Stimulated activated CD4-positive, alpha-beta T cell treated with anti-CD3 and anti-CD28 coated beads, Interleukin-15, amount 100 ng/mL, for 1 hour (primary cell): ENCODE data around the gene MGAT4A.
A peak's percentile ranks its signal among the peaks of the same experiment; 100 is the strongest.
"Not testable (repeated sequence)": the region's sequence is repeated elsewhere in the genome, so short reads cannot be mapped to it uniquely, and the experiment has no call there.

Experiments
- DNase-seq, 2 donors: peaks; one replicate each; pipeline ENCODE4 v3.0.0-alpha.2; 2020; ENCODE audit warnings: low read depth in 1 of 2, low spot score in 1 of 2

MGAT4A gene

DNA sequence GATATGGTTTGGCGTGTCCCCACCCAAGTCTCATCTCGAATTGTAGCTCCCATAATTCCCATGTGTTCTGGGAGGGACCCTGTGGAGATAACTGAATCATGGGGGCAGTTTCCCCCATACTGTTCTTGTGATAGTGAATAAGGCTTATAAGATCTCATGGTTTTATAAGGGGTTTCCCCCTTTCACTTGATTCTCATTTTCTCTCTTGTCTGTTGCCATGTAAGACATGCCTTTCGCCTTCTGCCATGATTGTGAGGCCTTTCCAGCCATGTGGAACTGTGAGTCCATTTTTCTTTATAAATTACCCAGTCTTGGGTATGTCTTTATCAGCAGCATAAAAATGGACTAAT is 71.5 kb downstream of the MGAT4A start:
- DNase-seq: not testable (repeated sequence)

DNA sequence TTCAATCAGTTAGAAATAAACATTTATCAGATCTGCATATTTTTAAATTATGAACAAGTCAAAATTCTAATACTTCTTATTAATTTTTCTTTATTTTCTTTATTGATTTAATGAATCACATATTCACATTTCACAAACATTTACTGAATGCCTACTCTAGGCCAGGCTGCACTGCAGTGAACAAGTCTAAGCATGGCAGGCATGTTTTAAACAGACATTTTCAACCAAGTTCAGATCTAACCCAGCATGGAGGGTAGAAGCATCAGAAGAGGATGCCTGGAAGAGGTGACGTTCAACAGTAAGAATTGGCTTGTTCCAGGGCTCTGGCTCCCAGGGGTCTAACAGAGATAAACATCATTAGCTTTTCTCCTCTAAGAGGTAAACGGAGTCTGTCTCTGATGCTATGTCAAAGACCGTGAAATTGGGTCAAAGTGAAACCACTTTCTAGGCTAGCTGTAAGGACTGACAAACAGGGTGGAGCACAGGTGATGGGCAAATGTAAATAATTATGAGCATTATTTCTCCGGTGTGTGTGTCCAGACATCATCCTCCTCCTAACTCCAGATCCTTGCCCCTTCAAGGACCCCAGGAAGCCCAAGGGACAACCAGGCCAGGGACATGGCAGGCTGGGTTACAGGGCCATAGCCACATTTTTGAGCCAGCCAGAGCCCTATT is 72.0 kb downstream of the MGAT4A start:
- no peak for DNase-seq

DNA sequence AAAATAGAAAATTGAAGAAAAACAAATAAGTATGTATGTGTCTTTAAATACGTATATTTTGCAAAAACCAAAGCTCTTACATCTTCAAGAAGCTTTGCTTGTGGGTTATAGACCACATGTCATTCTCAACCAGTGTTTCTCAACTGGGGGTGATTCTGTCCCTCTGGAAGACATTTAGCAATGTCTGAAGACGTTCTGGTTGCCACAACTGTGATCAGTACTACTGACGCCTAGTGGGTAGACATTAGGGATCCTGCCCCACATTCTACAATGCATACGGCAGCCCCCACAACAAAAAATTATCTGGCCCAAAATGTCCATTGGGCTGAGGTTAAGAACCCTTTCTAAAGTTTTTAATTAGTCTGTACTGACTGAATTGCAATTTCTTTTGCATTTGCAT is 74.1 kb downstream of the MGAT4A start:
- DNase-seq: no peak

DNA sequence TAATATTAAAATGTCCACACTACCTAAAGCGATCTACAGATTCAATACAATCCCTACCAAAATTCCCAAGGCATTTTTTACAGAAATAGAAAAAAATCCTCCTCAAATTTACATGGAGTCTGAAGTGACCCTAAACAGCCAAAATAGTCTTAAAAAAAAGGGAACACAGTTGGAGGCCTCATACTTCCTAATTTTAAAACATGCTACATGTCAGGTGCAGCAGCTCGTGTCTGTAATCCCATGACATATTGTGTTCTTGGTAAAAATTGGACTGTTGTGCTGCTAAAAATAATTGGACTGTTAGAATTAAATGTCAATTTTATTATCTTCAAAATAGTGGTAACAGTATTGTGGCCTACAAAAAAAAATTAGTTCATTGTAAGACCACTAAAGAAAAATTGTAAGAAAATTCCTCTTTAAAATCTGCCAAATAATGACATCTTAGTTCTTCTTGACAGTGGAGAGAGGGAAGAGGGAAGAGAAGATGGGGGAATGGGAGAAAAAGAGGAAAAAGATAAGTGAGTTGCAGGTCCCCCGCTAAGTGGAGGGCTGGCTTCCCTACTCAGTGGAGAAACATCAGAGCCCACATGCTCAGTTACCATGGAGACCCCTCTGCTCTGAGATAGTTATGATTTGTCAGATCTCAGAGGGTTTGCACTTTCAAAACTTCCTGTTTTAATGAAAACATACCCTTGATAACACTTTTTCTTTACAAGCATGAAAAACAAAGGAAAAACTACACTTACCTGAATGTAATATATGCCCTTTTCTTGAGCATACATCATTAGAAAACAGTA is 76.0 kb downstream of the MGAT4A start:
- DNase-seq: no peak

DNA sequence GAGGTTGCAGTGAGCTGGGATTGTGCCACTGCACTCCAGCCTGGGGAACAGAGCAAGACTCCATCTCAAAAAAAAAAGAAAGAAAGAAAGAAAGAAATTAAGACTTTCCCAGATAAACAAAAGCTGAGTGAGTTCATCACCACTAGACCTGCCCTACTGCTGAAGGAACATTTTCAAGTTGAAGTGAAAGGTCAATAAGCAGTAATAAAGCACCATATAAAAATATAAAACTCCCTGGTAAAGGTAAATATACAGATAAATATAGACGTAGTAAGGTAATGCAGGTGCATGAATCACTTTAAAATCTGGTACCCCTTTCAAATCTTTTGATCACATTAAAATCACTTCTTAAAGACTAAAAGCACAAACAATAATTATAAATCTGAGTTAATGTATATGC is 79.9 kb downstream of the MGAT4A start:
- no peak for DNase-seq

DNA sequence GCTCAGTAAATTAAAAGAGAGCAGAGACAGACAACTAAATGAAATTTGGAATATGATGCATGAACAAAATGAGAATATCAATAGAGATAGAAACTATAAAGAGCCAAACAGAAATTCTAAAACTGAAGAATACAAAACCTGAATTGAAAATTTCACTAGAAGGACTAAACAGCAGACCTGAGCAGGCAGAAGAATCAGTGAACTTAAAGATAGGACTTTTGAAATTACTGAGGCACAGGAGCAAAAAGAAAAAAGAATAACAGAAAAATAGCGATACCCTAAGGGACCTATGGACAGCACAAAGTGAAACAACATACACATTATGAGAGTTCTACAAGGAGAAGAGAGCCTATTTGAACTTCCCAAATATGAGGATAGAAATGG is 80.9 kb downstream of the MGAT4A start:
- DNase-seq: no peak

DNA sequence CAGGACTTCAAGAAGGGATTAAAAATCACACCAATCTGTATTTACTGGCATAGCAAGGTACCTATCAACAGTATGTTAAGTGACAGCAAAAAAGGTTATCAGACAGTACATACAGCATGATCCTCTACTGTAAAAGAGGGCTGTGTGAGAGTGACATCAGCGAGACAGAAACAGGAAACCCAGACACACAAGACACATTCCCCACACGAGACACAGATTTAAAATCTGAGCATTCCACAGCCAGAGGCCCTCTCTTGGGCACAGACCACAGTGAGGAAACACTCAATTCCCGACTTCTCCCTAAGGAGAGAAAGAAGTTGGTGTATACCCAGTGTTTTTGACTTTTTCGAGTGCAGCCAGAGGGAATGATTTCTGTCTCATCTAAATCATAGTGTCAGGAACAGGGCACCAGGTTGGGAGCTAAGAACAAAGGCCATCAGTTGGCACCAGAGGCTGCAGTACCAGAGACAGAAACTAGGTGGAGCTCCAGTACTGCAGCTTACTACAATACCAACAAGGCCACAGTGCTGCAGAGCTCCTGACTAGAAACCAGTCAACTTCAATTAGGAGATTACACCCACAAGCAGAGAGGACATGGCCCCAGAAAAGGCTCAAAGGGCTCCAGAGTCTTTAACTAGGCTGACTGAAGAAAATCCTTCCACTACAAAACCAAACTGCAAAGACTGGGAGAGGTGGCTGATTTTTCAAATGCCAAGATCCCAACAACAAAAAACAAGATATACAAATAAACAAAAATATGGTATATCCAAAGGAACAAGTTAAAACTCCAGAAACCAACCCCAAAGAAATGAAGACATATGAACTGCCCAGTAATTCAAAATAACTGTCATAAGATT is 81.6 kb downstream of the MGAT4A start:
- peak; percentile 48 to 65 for DNase-seq

DNA sequence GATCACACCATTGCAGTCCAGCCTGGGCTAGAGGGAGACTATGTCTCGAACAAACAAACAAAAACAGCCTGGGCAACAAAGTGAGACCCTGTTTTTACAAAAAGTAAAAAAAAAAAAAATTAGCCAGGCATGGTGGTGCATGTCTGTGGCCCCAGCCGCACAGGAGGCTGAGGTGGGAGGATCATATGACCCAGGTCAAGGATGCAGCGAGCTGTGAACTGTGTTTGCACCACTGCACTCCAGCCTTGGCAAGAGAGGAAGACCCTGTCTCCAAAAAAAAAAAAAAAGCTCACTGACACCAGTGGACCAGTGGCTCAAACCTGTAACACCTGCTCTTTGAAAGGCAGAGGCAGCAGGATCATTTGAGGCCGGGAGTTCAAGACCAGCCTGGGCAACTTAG is 82.5 kb downstream of the MGAT4A start:
- DNase-seq: no peak

DNA sequence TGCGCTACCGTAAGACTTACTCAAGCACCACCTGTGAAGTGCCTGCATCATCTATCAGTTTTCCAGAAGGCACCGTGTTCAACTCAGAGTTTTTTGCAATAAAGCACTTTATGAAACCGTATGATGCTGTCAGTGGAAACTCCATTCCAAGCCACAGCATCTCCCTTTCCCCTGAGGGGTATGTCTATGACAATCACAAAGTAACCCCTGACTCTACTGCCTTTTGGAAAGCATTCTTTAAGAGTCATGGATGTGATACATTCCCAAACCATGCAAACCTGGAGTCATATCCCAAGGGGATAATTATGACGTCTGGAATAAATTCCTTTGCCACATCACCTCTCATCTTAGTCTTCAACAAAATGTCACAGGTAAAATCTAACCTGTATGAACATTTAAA is 83.3 kb downstream of the MGAT4A start:
- DNase-seq: no peak

DNA sequence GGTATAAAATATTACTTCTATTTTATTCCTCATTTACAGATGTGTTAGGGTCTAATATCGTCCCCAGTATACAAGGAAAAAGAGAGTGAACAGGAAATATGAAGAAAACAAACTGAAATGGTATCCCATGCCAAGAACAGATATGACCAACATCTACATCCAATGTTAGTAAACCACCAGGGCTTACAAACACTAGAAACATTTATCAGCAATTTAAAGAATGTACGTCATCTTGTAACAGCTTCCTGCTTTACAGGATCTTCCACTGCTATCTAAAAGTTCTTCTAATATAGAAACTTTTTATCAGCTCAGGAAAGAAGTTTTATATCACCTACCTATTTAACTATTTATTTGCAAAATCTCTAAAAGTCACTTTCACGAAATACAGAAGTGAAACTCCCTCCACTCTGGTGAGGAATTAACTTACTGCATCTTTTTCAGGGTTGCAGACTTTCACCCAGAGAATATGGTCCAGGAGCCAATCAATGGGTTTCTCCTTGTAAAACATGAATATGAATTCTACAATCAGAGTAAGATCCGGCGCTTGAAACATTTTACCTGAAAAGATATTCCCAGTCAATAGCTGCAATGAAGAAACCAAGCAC is 87.3 kb downstream of the MGAT4A start:
- DNase-seq: no peak

DNA sequence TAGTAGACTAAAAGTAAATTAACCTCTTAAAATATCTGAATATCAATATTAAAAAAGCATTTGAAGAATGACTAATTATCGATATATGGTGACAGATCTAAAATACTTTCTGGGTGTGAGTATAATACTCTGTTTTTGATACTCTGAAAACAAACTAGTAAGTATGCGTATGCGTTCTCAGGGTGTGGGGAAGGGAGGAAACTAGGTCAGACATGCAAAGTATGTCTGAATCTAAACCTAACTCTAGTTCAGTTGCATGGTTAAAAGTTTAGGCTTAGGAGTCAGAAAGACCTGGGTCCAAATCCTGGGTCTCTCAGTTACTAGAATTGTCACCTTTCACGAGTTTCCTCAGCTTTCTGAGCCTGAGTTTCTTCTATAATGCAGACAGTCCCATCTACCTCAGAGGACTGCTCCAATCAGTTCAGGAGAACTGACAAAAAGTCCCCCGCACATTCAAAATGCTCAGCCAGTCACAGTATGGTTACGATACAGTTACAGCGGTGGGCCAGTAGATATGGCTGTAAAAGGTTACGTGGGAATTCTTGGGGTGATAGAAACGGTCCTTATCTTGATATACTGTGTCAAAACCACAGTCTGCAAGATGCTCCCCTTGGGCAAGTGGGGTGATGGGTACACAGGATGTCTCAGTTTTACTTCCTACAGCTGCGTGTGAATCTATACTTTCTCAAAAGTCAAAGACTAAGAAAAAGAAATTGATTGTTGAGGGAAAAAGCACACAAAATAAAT is 93.4 kb downstream of the MGAT4A start:
- no peak for DNase-seq

DNA sequence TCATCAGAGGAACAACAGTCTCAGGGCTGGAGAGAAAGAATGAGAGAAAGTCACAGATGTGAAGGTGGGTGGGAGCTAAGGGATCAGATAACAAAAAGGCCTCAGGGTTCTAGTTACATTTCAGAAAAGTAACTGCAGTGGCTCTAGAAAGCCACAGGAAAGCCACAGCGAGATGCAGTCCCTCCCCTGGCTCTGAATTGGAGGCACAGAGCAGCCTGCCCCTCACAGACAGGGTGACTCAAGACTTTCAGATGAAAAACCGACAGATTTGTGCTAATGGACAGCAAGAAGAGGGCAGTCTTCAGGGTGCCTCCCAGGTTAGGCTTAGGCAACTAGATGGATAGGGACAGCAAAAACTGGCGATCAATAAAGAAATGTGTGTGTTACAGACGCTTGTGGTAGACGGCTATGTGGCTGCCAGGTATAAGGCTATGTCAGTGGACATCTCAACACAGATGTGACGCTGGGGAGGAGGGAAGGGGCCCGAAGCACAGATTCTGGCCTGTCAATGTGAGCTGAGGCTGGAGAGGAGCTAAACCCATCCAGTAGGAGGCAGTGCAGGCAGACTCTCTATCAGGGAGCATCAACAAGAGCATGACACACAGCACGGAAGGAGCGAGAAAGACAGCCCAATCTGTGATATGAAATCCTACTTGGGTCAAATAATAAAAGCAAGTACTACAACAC is 96.4 kb downstream of the MGAT4A start:
- DNase-seq: peak in 1 of 2 donors; percentile 20

DNA sequence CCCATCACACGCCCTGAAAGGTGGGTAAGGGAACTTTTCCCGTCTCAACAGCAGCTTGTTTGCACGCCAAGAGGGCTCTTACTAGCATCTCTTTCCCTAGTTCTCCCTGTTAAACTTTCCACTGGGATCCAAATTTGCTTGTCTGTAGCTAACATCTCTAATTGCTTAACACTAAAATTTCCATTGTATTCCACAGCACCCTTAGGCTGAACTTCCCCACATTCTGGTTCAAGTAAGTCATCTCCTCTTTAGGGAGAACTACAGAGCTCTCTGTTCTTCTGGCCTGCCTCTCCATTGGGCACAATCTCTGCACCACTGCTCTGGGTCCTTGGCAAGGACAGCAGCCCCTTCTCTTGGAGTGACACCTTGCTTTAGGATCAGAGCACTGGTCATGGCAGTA is 98.6 kb downstream of the MGAT4A start:
- no peak for DNase-seq

DNA sequence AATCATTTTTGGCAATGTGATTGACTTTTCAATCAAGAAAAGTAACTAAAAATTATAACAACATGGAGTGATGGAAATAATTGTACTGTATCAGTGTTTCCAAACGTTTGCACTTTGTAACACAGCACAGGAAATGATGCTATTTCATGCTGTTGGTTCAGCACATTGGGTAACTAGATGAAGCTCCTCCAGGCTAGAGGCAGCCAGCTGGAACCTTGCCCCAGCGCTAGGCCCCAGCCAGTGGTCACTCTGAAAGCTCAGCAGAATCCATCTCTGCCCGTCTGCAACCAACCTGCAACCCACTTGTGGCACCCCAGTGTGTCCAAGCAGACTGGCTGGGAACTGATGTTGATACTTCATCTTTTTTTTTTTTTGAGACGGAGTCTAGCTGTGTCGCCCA is 107.3 kb downstream of the MGAT4A start:
- DNase-seq: no peak

DNA sequence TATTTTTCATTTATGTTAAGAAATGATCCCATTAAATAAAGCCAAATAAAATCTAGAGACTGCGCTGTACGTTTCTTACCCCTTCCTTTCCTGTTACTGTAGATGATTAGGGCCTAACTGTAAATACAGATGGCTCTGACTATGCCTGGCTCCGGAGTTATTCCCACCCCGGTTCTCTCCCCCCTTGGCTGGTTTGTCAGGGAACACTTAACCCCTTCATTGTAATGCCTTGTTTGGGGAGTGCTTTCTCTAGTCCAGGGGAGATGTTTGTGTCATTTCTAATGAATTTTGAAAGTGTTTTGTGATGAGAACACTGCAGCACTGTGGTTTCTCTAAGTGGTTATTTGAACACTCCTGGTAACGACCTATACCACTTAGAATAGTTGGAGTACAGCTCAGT is 113.8 kb downstream of the MGAT4A start:
- no peak for DNase-seq

DNA sequence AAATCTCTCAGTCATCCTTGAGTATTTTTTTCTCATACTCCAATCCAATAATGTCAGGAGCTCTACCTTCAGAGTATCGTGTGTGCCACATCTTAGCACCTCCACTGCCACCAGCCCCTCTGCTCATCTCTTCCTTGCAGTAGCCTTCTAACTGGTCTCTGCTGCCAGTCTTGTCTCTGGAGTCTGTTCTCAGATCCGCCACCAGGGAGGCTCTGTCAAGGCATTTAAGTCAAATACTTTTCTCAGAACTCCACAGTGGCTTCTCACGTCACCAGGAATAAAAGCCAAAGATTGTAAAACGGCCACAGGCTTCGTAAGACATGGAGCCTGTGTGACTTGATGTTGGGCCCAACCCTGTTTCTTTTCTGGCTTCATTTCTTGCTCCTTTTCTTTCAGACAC is 115.5 kb downstream of the MGAT4A start:
- DNase-seq: no peak

DNA sequence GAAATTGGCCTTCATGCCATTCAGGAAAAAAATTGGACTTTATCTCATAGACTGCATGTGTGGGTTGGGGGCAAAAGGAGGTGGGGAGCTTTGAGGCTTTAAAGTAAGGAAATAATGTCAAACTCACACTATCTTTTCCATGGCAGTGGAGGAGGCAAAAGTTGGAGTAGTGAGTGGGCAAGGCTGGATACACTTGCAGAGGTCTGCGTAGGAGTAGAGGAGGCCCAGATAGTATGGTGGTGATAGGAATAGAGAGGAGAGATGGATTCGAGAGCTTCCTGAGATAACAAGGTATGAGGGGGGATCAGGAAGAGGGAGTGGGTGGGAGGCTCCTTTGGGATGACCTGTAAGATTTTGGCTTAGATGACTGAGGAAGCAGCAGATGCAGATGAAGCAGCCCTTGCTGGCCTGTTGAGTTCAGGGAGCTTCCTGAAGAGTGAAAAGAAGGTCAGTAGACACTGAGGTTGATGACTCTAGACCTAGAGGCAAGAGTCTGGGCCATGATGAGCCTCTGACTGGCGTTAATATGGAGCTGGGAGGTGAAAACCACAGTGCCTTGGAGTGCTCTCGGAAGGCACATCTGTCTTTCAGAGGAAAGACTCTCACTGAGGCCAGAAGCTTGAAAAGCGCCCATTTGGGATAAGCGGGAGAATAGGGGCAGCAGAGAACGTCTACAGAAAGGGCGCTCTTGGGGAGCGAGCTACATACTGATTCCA is 116.8 kb downstream of the MGAT4A start:
- DNase-seq: no peak

DNA sequence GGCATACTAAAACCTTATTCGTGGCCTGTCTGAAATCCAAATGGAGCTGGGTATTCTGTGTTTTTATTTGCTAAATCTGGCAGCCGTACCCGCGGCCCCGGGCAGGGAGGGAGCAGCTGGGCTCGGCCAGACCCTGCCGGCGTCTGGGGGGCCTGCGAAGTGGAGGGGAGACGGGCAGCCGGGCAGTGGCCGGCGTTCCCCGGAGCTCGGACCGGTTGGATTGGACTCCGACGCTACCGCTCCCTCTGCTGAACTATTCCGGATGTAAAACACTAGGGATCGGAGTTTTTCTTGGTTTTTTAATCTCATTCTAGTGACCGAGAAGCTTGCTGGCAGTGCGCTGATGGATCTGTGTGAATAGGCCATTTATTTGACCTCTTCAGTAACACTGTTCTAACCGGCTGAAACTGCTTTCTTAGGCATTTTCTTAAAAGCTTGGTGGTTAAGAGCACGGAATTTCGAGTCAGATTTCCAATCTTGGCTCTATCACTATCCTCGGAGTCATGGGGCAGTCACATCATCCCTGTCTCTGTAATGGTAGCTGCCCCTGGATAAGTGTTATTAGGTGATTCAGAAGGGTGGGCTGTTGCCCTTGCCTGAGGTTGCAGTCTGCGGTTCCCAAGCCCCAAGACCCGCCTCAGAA is 121.8 kb downstream of the MGAT4A start:
- DNase-seq: no peak
